Activated CD8-positive, alpha-beta memory T cell treated with anti-CD3 and anti-CD28 coated beads for 4 hours (primary cell): ENCODE measurements around the gene NKTR.

Experiments used
- DNase-seq, 2 donors: peaks; one replicate each; pipeline ENCODE4 v3.0.0-alpha.2; 2020; ENCODE audit warnings: low read depth in 2 of 2

The NKTR gene

GRCh38 chr3:42649783-42650182 is 49.3 kb downstream of the NKTR start:
- no peak for DNase-seq

DNA sequence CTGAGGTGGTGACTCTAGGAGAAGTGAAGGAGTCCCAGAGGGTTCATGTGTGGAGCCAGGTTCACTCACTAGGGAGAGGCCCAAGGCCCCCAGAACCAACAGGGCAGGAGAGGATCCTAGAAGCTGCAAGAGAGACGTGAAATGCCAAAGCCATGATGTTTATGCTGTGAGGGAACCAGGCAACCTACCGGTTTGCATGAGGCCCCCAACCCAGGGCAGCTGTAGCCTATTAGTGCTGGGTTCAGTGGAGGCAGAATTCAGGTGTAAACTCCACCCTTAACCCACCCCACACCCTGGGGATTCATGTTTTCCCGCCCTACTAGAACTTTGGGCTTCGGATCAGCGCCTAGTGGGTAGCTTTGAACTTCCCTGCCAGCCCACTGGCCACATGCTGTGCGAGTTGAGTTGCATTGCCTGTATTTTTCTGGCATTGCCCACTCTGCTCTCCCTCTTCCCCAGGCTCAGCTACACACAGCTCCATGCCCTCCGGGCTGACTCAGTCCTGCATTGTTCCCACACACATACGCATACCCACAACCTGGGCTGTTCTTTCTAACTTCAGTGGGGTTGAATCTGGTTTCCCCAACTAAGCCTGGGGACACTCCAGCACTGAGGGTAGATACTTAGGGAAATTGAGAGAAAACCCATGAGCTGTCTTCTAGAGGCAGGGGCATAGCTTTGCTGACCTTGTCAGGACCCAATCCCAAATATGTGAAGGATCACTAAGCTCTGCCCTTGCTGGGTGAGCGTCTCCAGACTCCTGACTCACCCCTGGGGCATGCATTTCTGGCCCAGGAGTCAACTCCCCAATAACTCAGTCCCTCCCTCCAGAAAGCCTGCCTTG is 51.0 kb downstream of the NKTR start:
- DNase-seq: no peak

DNA sequence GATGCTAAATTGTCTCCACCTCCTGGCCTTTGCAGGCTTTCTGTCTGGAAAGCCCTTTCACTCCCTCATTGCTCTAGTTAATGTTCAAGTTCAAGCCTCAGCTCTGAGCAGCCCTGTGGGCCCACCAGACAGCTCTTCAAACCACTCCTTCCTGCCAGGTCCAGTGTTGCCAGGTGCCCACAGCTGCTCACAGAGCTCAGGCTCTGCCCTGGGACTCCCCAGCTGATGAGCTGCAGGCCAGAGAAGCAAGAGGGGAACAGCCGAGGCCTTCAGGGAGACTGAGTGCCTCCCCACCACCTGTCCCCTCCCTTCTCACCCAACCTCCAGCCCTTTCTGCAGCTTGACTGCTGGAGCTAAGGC is 51.7 kb downstream of the NKTR start:
- DNase-seq: no peak

- DNase-seq: no peak
Observed at GRCh38 chr3:42652611-42653302, 52.3 kb downstream of the NKTR start.

DNA sequence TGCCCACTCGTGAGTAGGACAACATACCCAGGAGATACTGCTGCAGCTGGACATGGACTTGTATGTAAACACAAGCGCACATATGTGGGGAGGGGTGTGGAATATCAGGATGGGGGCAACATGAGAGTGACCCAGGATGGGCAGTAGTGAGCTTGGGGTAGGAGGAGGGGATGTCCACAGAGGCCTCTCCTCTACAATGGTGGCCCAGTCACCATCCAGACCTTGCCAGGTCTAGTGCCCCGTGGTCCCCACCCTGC is 52.7 kb downstream of the NKTR start:
- no peak for DNase-seq

DNA sequence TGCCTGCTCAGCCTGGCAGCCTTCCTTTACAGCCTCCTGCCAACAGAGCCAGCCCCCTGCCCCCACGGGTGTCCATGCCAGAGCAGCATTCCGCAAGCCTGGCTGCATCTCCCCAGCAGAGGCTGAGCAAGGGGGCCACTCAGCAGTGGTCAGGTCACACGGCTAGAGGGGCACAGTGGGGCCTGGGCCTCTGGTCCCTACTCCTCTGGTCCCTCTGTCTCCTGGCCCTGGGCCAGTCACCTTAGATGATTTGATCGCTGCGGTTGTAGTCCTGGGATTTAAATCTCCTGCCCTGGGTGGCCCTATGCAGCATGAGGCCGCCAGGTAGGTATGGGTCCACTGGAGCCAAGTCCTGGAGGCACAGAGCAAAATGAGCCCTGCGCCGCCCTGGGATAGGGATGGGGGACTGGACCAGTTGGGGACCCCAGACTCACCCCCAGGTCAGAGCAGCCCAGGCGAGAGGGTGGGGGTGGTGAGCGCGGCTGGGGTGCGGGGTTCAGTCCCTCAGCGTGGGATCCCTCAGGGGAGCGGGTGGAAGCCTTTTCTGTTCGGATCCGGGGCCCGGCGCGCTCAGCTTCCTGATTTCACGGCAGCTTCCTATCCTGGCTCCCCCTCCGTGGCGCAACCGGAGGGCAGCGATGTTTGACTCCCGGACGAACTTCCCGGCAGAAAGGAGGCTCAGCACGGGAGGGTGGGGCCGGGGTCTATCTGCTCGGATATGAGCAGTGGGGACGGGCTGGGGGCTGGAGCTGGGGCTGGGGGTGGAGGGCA is 53.3 kb downstream of the NKTR start, which contains the start of gene ZBTB47:
Gene ZBTB47, plus strand, starts transcription at position 138 of the 771 bp plus-strand sequence. CDS start 4,659 bp downstream, outside the sequence.
- no peak for DNase-seq

- no peak for DNase-seq
Observed at GRCh38 chr3:42654331-42655201, 54.1 kb downstream of the NKTR start.

DNA sequence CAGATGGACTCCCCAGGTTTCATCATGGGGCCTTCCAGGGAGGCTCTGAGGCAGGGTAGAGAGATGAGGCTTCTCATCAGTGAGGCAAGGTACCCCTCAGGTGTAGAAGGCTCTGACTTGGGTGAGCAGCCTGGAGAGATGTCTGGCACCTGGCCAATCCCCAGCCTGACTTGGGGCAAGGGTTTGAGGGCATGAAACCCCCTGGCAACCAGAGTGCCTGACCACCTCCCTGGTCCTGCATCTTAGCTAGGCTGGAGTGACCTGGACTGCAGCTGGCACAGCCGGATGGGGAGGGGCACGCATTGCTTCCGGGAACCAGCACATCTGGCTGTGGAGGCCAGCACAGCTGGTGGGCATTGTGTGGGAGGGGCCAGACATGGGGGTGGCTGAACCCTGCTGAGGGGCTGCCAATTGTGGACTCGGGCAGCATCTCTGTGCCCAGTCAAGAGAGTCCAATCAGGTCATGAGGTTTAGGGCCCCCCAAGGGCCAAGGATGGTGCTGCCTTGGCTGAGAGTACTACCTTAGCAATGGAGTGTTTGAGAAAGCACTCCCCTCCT is 54.9 kb downstream of the NKTR start:
- no peak for DNase-seq

GRCh38 chr3:42655980-42656679 is 55.6 kb downstream of the NKTR start:
- DNase-seq: no peak

- DNase-seq: no peak
Observed at GRCh38 chr3:42656680-42657610, 56.5 kb downstream of the NKTR start.

DNA sequence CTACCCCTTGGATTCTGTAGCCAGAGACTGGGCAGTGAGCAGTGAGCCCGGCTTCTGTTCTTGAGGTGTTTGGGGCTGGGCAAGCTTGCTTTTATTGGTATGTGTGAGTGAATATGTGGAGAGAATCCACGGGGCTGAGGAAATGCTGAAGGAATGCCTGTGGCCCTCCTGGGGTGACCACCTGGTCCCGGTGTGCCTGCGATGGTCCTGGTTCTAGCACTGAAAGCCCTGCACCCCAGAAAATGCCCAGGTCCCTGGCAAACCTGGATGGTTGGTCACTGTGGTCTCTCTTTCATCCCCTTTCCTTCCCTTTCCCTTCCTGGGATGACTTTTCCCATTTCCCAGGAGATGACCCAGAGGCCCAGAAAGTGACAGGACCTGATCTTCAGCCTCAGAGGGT is 57.2 kb downstream of the NKTR start:
- no peak for DNase-seq

DNA sequence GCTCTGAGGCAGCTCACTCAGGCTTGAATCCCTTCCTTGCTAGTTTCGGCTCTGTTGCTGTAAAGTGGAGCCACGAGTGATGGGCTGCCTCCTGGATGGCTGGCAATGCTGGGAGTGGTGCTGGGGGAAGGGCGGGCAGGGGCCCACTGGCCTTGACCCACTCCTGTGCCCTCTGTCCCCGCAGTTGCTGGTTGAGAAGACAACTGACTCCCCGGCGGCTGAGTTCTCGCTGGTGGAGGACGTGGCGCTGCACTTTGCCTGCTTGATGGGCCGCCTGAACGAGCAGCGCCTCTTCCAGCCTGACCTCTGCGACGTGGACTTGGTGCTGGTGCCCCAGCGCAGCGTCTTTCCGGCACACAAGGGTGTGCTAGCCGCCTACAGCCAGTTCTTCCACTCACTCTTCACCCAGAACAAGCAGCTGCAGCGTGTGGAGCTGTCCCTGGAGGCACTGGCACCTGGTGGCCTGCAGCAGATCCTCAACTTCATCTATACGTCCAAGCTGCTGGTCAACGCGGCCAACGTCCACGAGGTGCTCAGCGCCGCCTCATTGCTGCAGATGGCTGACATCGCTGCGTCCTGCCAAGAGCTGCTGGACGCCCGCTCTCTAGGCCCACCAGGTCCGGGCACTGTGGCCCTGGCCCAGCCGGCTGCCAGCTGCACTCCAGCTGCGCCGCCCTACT is 57.7 kb downstream of the NKTR start:
- DNase-seq: no peak

- no peak for DNase-seq
Observed at GRCh38 chr3:42658771-42659390, 58.4 kb downstream of the NKTR start.

- no peak for DNase-seq
Observed at GRCh38 chr3:42659451-42660130, 59.1 kb downstream of the NKTR start.

DNA sequence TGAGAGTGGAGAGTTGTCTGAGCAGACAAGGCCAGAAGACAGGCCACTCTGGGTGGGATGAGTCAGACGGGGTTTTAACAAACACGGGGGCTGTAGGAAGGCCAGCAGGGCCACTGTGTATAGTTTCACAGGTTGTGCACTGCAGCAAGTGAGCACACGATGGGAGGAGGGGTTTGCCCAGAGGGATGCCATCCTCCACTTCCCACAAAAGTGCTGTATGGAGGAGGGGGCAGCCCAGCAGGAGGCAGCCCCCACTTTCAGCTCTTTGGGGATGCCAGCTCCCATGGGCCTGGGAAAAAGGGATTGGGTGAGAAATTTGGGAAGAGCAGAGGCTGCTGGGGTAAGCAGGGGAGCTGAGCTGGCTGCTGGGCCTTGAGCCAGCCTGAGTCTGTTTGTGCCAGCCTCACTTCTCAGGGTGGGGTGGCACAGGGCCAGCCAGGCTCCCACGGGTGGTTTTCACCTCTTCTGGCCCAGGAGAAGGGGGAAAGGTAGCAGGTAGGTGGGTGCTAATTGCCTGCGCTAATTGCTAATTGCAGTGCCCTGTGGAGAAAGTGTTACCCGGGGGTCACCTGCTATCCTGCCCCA is 59.7 kb downstream of the NKTR start:
- DNase-seq: no peak

DNA sequence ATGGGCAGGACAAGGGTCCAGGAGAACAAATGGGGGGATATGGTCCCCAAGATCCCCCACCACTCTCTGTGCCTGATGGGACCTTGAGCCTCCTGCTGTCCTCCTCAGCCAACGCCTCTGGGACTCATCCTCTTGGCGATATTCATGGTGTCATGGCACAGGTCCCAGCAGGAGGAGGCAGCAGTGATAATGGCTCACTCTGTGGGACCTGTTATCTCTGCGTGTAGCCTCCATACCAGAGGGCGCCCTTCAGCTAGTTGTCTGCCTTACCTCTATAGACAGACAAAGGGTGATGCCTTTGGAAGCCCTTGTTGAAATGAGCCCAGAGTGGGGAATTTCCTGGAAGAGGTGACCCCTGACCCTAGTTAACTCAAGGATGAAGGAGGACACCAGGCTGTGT is 60.4 kb downstream of the NKTR start:
- no peak for DNase-seq

DNA sequence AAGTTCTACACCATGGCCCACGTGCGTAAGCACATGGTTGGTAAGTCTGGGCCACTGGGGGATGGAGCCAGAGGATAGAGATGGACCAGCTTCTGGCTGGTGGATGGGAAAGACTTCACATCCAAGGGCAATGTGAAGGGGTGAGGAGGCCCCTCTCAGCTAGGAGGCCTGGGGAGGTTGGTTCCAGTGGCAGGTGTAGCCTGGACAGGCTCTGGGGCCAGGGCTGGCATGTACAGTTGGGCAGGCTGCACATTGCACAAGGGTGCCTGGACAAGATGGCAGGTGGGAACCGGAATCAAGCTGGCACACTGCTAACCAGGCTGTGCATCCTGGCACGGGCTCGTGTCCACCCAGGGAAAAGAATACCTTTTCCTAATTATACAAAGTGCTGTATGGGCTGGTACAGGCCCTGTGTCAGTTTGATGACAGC is 61.1 kb downstream of the NKTR start:
- no peak for DNase-seq
